Rectal smooth muscle tissue (tissue), 1 donor: ENCODE results near the gene FGFR3.
"Not testable (repeated sequence)": the region's sequence is repeated elsewhere in the genome, so short reads cannot be mapped to it uniquely, and the experiment has no call there.

ENCODE experiments used
- H3K27ac ChIP-seq: one replicate; pipeline ENCODE4 v1.7.0; 2013; ENCODE audit warnings: low read depth, low read length, inconsistent platforms
- H3K27me3 ChIP-seq: one replicate; pipeline ENCODE4 v1.7.0; 2013; ENCODE audit warnings: low read length; ENCODE audit not compliant: control insufficient read depth, insufficient read depth
- H3K36me3 ChIP-seq: one replicate; pipeline ENCODE4 v1.7.0; 2013; ENCODE audit warnings: low read length; ENCODE audit not compliant: control insufficient read depth, insufficient read depth
- H3K4me1 ChIP-seq: one replicate; pipeline ENCODE4 v1.7.0; 2013; ENCODE audit warnings: low read length; ENCODE audit not compliant: control insufficient read depth, insufficient read depth
- H3K4me3 ChIP-seq: one replicate; pipeline ENCODE4 v1.7.0; 2013; ENCODE audit warnings: low read length
- H3K9ac ChIP-seq: one replicate; pipeline ENCODE4 v1.7.0; 2013; ENCODE audit warnings: low read length

FGFR3 gene

GRCh38 chr4:1842993-1843448 is 49.9 kb downstream of the FGFR3 start:
- H3K4me3 ChIP-seq: no peak overlapping the region
- H3K4me1 ChIP-seq: no peaks in the 10 kb centered on the region
- no peaks in the 10 kb centered on the region for H3K27me3 ChIP-seq
- peaks cover 18% of the 10 kb centered on the region for H3K36me3 ChIP-seq
- no peak overlapping the region for H3K27ac ChIP-seq
- H3K9ac ChIP-seq: no peak overlapping the region

GRCh38 chr4:1843852-1844251 is 50.8 kb downstream of the FGFR3 start:
- H3K9ac ChIP-seq: no peak overlapping the region
- H3K4me3 ChIP-seq: no peak overlapping the region
- peaks cover 18% of the 10 kb centered on the region for H3K36me3 ChIP-seq
- H3K27ac ChIP-seq: no peak overlapping the region
- no peaks in the 10 kb centered on the region for H3K4me1 ChIP-seq
- no peaks in the 10 kb centered on the region for H3K27me3 ChIP-seq

- peaks cover 14% of the 10 kb centered on the region for H3K36me3 ChIP-seq
- not testable (repeated sequence) for H3K4me1 ChIP-seq, H3K4me3 ChIP-seq, H3K27me3 ChIP-seq, H3K27ac ChIP-seq, H3K9ac ChIP-seq
Observed at GRCh38 chr4:1844618-1845017, 51.5 kb downstream of the FGFR3 start.

GRCh38 chr4:1846580-1846979 is 53.5 kb downstream of the FGFR3 start:
- H3K4me1 ChIP-seq: no peaks in the 10 kb centered on the region

GRCh38 chr4:1850276-1850675 is 57.2 kb downstream of the FGFR3 start:
- Histone ChIP-seq H3K27ac (no peak overlapping the region), H3K4me1 (peaks cover 5% of the 10 kb centered on the region), H3K36me3 (no peaks in the 10 kb centered on the region), H3K27me3 (no peaks in the 10 kb centered on the region), H3K4me3 (no peak overlapping the region), H3K9ac (no peak overlapping the region)

More at GRCh38 chr4:1846580-1846979, 53.5 kb downstream of the FGFR3 start:
- Histone ChIP-seq H3K36me3 (peaks cover 8% of the 10 kb centered on the region), H3K27me3 (no peaks in the 10 kb centered on the region), H3K4me3 (no peak overlapping the region), H3K27ac (no peak overlapping the region), H3K9ac (no peak overlapping the region)

- no peaks in the 10 kb centered on the region for H3K36me3 ChIP-seq
- H3K4me3 ChIP-seq: no peak overlapping the region
- H3K4me1 ChIP-seq: peaks cover 5% of the 10 kb centered on the region
- H3K27me3 ChIP-seq: no peaks in the 10 kb centered on the region
- H3K27ac ChIP-seq: no peak overlapping the region
- H3K9ac ChIP-seq: no peak overlapping the region
Observed at GRCh38 chr4:1851160-1851559, 58.1 kb downstream of the FGFR3 start.

- no peak overlapping the region for H3K4me3 ChIP-seq
- H3K27me3 ChIP-seq: no peaks in the 10 kb centered on the region
- H3K9ac ChIP-seq: no peak overlapping the region
- peaks cover 5% of the 10 kb centered on the region for H3K4me1 ChIP-seq
- no peaks in the 10 kb centered on the region for H3K36me3 ChIP-seq
- no peak overlapping the region for H3K27ac ChIP-seq
Observed at GRCh38 chr4:1851575-1852410, 58.7 kb downstream of the FGFR3 start.

- no peaks in the 10 kb centered on the region for H3K27me3 ChIP-seq
- no peak overlapping the region for H3K4me3 ChIP-seq
- peaks cover 10% of the 10 kb centered on the region for H3K4me1 ChIP-seq
- H3K27ac ChIP-seq: no peak overlapping the region
- H3K9ac ChIP-seq: no peak overlapping the region
- H3K36me3 ChIP-seq: no peaks in the 10 kb centered on the region
Observed at GRCh38 chr4:1852904-1853623, 60.0 kb downstream of the FGFR3 start.

GRCh38 chr4:1854752-1855151 is 61.7 kb downstream of the FGFR3 start:
- no peak overlapping the region for H3K9ac ChIP-seq
- no peak overlapping the region for H3K27ac ChIP-seq
- no peaks in the 10 kb centered on the region for H3K36me3 ChIP-seq
- H3K4me3 ChIP-seq: peak overlapping the region; percentile 85
- H3K4me1 ChIP-seq: peaks cover 10% of the 10 kb centered on the region
- H3K27me3 ChIP-seq: no peaks in the 10 kb centered on the region

GRCh38 chr4:1855333-1856070 is 62.4 kb downstream of the FGFR3 start:
- no peaks in the 10 kb centered on the region for H3K27me3 ChIP-seq
- peak overlapping the region; percentile 85 for H3K4me3 ChIP-seq
- H3K27ac ChIP-seq: peak overlapping the region; percentile 54
- H3K4me1 ChIP-seq: peaks cover 10% of the 10 kb centered on the region
- no peaks in the 10 kb centered on the region for H3K36me3 ChIP-seq
- peak overlapping the region; percentile 50 for H3K9ac ChIP-seq

- Histone ChIP-seq H3K4me3 (peak within 1 kb of the TSS; percentile 91), H3K9ac (peak within 1 kb of the TSS; percentile 50), H3K27me3 (no peaks in the 10 kb centered on the region), H3K36me3 (no peaks in the 10 kb centered on the region), H3K27ac (peak within 1 kb of the TSS; percentile 70), H3K4me1 (peaks cover 10% of the 10 kb centered on the region)
Observed at GRCh38 chr4:1856071-1856942, 63.2 kb downstream of the FGFR3 start, which contains the start of gene LETM1. LETM1 (minus strand) TSS chr4:1856156; CDS start chr4:1855950, 206 bp downstream.
